Measurements from ENCODE around the gene TNIK. TPM values are rescaled to one million over a fixed set of nuclear protein-coding genes. Genes with fewer than 3 reads are reported as not detected.
A peak's percentile ranks its signal among the peaks of the same experiment; 100 is the strongest.

TNIK gene
- total RNA-seq, 2 experiments from 2014 or later = 27.0 to 28.8 TPM

DNA sequence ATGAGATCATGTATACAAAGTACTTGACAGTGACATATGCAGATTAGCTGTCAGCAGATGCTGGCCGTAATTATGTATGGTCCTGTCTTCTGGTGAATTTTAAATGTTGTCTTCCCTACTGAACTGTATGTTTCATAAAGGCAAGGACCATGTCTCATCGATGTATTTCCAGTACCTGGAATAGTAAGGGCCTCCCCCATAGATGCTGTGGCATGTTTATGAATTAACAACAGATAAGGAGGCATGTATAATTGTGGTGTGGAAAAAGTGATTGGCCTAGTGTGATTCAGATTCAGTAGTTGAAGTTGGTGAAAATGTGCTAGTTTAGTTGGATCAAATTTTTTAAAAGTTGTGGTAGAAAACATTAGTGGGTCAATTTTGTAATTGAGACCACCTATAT is 231.0 kb downstream of the TNIK start:
- Mint-ChIP-seq H3K36me3 (ENCODE audit: low read depth) (peaks cover 22% of the 10 kb centered on the region), H3K4me3 (no peak overlapping the region), H3K27me3 (ENCODE audit: low read depth) (no peaks in the 10 kb centered on the region), H3K27ac (peak overlapping the region; percentile 38), H3K9me3 (peaks cover 10% of the 10 kb centered on the region), H3K4me1 (ENCODE audit: low read depth) (peaks cover 71% of the 10 kb centered on the region)
- CTCF ChIA-PET = no interaction called here
- peak; percentile 26 for DNase-seq
- intact Hi-C loops (cut with micrococcal nuclease) = loop anchor here (1.0 kb wide), 2 partner anchors 19 to 40 kb away; no protein-coding TSS in a partner anchor

DNA sequence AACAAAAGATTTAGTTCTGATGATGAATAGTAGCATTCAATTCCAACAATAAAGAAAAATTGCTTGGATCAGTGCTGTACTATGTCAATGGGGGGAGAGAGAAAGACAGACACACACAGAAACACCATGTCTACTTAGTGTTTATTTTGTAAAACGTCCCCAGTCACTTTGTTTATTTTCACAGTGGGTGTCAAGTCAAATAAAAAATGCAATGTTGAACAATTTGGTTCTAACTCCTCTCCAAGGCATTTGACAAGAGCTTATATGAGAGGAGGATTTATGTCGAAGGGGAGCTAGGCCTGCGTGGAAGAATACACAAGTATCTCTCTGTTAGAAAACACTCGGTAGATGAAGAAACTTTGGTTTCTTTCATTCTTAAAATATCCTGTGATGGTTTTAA is 232.0 kb downstream of the TNIK start:
- intact Hi-C loops (cut with micrococcal nuclease) = no loop called here

DNA sequence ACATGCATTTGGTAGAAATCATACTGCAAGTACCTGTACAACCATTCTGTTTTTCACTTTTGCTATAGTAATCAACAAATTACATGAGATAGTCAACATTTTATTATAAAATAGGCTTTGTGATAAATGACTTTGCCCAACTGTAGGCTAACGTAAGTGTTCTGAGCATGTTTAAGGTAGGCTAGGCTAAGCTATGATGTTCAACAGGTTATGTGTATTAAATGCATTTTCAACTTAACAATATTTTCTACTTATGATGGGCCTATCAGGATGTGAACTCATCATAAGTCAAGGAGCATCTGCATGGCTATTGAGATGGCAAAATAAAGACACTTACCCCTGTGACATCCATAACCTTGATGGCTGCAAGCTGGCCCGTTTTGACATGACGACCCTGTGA is 232.4 kb downstream of the TNIK start:
- Mint-ChIP-seq H3K27ac (no peak overlapping the region), H3K36me3 (ENCODE audit: low read depth) (peaks cover 23% of the 10 kb centered on the region), H3K4me1 (ENCODE audit: low read depth) (peaks cover 62% of the 10 kb centered on the region), H3K9me3 (peaks cover 10% of the 10 kb centered on the region), H3K4me3 (no peak overlapping the region), H3K27me3 (ENCODE audit: low read depth) (no peaks in the 10 kb centered on the region)
- DNase-seq = no peak
- intact Hi-C loops (cut with micrococcal nuclease) = no loop called here
- CTCF ChIA-PET = no interaction called here

More for the DNA sequence above, 232.0 kb downstream of the TNIK start:
- H3K27me3 Mint-ChIP-seq (ENCODE audit: low read depth) = no peaks in the 10 kb centered on the region
- H3K36me3 Mint-ChIP-seq (ENCODE audit: low read depth) = peaks cover 23% of the 10 kb centered on the region
- peaks cover 66% of the 10 kb centered on the region for H3K4me1 Mint-ChIP-seq (ENCODE audit: low read depth)
- peaks cover 10% of the 10 kb centered on the region for H3K9me3 Mint-ChIP-seq
- no peak for DNase-seq
- CTCF ChIA-PET = no interaction called here
- H3K4me3 Mint-ChIP-seq = no peak overlapping the region
- H3K27ac Mint-ChIP-seq = no peak overlapping the region

DNA sequence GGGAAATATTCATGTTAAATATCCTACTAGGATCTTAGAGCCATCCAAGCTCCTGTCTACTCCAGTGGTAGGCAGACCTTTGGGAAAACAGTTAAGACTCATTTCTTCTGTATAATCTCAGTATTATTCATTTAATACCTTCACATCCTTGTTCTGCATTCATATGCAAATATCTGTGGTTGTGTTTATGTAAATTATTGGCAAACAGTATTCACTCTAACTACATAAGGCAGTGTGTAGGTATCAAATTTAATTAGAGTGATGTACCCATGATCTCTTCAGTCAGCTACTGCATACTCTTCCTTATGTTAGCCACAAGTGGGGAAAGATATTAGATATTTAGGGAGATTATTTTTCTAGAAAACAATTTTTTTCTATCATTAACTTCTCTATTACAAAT is 232.8 kb downstream of the TNIK start:
- H3K36me3 Mint-ChIP-seq (ENCODE audit: low read depth) = peaks cover 23% of the 10 kb centered on the region
- DNase-seq = no peak
- no peak overlapping the region for H3K4me3 Mint-ChIP-seq
- CTCF ChIA-PET = interaction anchor here (1.0 kb wide), 1 partner anchor 62 kb away, joined by 4 read pairs; no protein-coding TSS in a partner anchor
- H3K27me3 Mint-ChIP-seq (ENCODE audit: low read depth) = no peaks in the 10 kb centered on the region
- intact Hi-C loops (cut with micrococcal nuclease) = no loop called here
- peaks cover 10% of the 10 kb centered on the region for H3K9me3 Mint-ChIP-seq
- no peak overlapping the region for H3K27ac Mint-ChIP-seq
- H3K4me1 Mint-ChIP-seq (ENCODE audit: low read depth) = peaks cover 59% of the 10 kb centered on the region

DNA sequence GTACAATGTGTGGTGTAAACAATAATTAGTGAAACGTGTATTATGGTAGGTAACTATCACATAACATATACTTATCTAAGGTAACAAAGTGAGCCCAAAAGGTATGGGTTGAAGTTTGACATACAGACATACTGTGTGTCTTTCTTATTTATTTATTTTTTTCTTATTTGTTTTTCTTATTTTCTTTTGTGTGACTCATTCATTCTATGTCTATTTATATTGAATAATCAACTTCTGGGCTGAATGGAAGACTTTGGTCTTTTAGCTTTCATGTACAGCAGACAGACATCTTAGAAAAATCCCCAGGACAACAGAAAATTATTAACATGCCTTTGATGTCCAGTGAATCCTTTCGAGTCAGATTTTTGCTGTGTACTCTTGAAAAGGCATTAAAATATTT is 233.4 kb downstream of the TNIK start:
- Mint-ChIP-seq H3K4me1 (ENCODE audit: low read depth) (peaks cover 59% of the 10 kb centered on the region), H3K27ac (no peak overlapping the region), H3K9me3 (peaks cover 10% of the 10 kb centered on the region), H3K36me3 (ENCODE audit: low read depth) (peaks cover 23% of the 10 kb centered on the region), H3K27me3 (ENCODE audit: low read depth) (no peaks in the 10 kb centered on the region), H3K4me3 (no peak overlapping the region)
- CTCF ChIA-PET = interaction anchor here (1.0 kb wide), 1 partner anchor 61 kb away, joined by 4 read pairs; no protein-coding TSS in a partner anchor
- DNase-seq = no peak
- intact Hi-C loops (cut with micrococcal nuclease) = no loop called here

DNA sequence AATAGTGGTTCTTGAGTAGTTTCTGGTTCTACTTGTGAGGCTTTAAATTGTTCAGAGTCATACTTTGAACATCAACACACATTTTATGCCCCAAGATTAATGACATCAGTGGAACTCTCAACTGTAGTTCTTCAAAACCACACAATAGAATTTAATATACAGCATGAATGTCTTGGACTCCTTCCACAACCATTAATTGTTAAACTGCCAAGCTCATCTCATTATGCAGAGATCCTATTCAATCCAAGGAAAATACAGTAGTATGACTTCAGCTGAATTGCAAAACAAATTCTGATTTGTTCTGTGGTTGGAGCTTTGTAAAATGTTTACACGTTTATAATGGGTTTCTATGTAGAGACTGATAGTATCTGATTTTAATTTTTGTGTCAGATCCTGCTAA is 234.5 kb downstream of the TNIK start:
- H3K4me3 Mint-ChIP-seq = no peak overlapping the region
- peaks cover 10% of the 10 kb centered on the region for H3K9me3 Mint-ChIP-seq
- no peaks in the 10 kb centered on the region for H3K27me3 Mint-ChIP-seq (ENCODE audit: low read depth)
- H3K36me3 Mint-ChIP-seq (ENCODE audit: low read depth) = peaks cover 23% of the 10 kb centered on the region
- intact Hi-C loops (cut with micrococcal nuclease) = loop anchor here (1.0 to 2.0 kb wide), 4 partner anchors 23 to 235 kb away; partner anchors contain the start of gene TNIK
- peaks cover 50% of the 10 kb centered on the region for H3K4me1 Mint-ChIP-seq (ENCODE audit: low read depth)
- H3K27ac Mint-ChIP-seq = peak overlapping the region; percentile 56
- DNase-seq = no peak
- CTCF ChIA-PET = no interaction called here

- no peaks in the 10 kb centered on the region for H3K27me3 Mint-ChIP-seq (ENCODE audit: low read depth)
- CTCF ChIA-PET = interaction anchor here (1.0 to 1.3 kb wide), 4 partner anchors 13 to 57 kb away, joined by 3 to 6 read pairs (median 4); no protein-coding TSS in a partner anchor
- peaks cover 46% of the 10 kb centered on the region for H3K4me1 Mint-ChIP-seq (ENCODE audit: low read depth)
- intact Hi-C loops (cut with micrococcal nuclease) = loop anchor here (1.0 to 2.0 kb wide), 4 partner anchors 23 to 235 kb away; partner anchors contain the start of gene TNIK
- DNase-seq = no peak
- peaks cover 23% of the 10 kb centered on the region for H3K36me3 Mint-ChIP-seq (ENCODE audit: low read depth)
- no peak overlapping the region for H3K4me3 Mint-ChIP-seq
- H3K27ac Mint-ChIP-seq = peak overlapping the region; percentile 56
- peaks cover 10% of the 10 kb centered on the region for H3K9me3 Mint-ChIP-seq
These were observed 235.0 kb downstream of the TNIK start for GRCh38 chr3:171225165-171225564.

DNA sequence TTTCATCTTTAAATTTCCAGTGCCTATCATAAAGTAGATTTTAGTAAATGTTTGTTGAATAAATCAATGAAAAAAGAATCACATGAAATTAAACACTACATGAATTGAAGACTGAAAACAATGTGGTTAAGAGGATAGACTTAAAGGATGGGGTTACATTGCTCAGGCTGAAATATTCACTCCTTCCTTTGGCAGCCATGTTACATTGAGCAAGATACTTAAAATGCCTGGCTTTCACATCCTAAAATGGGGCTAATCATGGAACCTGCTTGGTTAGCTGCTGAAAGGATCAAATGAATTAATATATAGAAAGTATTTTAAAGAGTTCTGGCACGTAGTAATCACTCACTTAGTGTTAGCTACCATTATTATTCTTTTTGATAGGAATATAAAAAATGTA is 236.8 kb downstream of the TNIK start:
- Mint-ChIP-seq H3K36me3 (ENCODE audit: low read depth) (peaks cover 25% of the 10 kb centered on the region), H3K27ac (no peak overlapping the region), H3K4me3 (no peak overlapping the region), H3K4me1 (ENCODE audit: low read depth) (peaks cover 30% of the 10 kb centered on the region), H3K27me3 (ENCODE audit: low read depth) (no peaks in the 10 kb centered on the region), H3K9me3 (peaks cover 10% of the 10 kb centered on the region)
- no peak for DNase-seq
- intact Hi-C loops (cut with micrococcal nuclease) = no loop called here
- CTCF ChIA-PET = interaction anchor here (1.2 to 1.5 kb wide), 2 partner anchors 27 to 327 kb away, joined by 3 to 4 read pairs; no protein-coding TSS in a partner anchor

- H3K4me1 Mint-ChIP-seq (ENCODE audit: low read depth) = peaks cover 28% of the 10 kb centered on the region
- H3K27ac Mint-ChIP-seq = no peak overlapping the region
- no peak overlapping the region for H3K4me3 Mint-ChIP-seq
- no peaks in the 10 kb centered on the region for H3K27me3 Mint-ChIP-seq (ENCODE audit: low read depth)
- CTCF ChIA-PET = interaction anchor here (0.7 to 1.5 kb wide), 3 partner anchors 27 to 327 kb away, joined by 3 to 4 read pairs (median 3); no protein-coding TSS in a partner anchor
- H3K36me3 Mint-ChIP-seq (ENCODE audit: low read depth) = peaks cover 22% of the 10 kb centered on the region
- intact Hi-C loops (cut with micrococcal nuclease) = no loop called here
- no peak for DNase-seq
- H3K9me3 Mint-ChIP-seq = peaks cover 10% of the 10 kb centered on the region
These were observed 237.2 kb downstream of the TNIK start for GRCh38 chr3:171222995-171223394.

DNA sequence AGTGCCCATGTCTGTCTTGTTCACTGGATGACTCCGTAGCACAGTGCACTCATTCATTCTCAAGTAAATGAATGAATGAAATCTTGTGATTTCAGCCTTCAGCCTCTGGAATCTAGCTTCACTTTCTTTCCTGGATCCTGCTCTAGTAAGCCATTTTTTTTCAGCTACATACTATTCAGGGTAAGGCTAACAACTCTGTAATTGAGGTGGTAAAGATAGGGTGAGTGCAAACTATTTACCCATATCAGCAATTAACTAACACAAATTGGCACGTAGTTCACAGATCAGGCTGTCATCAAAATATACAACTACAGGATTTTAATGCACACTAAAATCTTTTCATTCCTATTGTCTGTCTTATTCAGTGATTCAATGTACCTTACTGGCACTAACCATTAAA is 238.6 kb downstream of the TNIK start:
- Mint-ChIP-seq H3K4me3 (no peak overlapping the region), H3K36me3 (ENCODE audit: low read depth) (peaks cover 19% of the 10 kb centered on the region), H3K27me3 (ENCODE audit: low read depth) (no peaks in the 10 kb centered on the region), H3K27ac (no peak overlapping the region), H3K9me3 (peaks cover 10% of the 10 kb centered on the region), H3K4me1 (ENCODE audit: low read depth) (peaks cover 29% of the 10 kb centered on the region)
- DNase-seq = no peak
- intact Hi-C loops (cut with micrococcal nuclease) = no loop called here
- CTCF ChIA-PET = interaction anchor here (1.1 kb wide), 1 partner anchor 13 kb away, joined by 3 read pairs; no protein-coding TSS in a partner anchor

DNA sequence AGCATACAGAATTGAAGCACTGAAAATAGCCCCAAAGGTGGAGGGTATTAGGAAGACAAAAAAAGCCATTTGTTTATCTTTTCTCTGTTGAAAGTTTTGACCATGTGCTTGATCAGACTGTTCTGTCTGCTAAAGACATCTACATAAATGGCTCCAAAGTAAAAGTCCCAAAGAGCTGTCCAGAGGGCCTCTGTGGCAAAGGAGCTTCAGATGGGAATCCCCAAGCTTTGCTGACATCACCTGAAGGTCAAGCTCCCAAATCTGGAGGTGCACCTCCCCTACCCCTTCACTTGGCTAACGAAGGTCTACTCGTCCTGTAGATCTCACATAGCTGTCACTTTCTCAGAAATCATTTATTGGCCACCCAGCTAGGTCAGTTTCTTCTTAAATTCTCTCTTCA is 239.1 kb downstream of the TNIK start:
- intact Hi-C loops (cut with micrococcal nuclease) = no loop called here
- Mint-ChIP-seq H3K9me3 (peaks cover 7% of the 10 kb centered on the region), H3K36me3 (ENCODE audit: low read depth) (peaks cover 16% of the 10 kb centered on the region), H3K27ac (no peak overlapping the region), H3K4me1 (ENCODE audit: low read depth) (peaks cover 26% of the 10 kb centered on the region), H3K4me3 (no peak overlapping the region), H3K27me3 (ENCODE audit: low read depth) (no peaks in the 10 kb centered on the region)
- CTCF ChIA-PET = interaction anchor here (0.5 to 1.1 kb wide), 2 partner anchors 12 to 18 kb away, joined by 3 to 5 read pairs; no protein-coding TSS in a partner anchor
- no peak for DNase-seq

GRCh38 chr3:171219258-171219657 is 240.9 kb downstream of the TNIK start:
- H3K4me1 Mint-ChIP-seq (ENCODE audit: low read depth) = peaks cover 11% of the 10 kb centered on the region

GRCh38 chr3:171218069-171218468 is 242.1 kb downstream of the TNIK start:
- H3K27me3 Mint-ChIP-seq (ENCODE audit: low read depth) = no peaks in the 10 kb centered on the region
- peaks cover 2% of the 10 kb centered on the region for H3K36me3 Mint-ChIP-seq (ENCODE audit: low read depth)
- no peak for DNase-seq
- H3K27ac Mint-ChIP-seq = no peak overlapping the region
- CTCF ChIA-PET = interaction anchor here (0.6 kb wide), 1 partner anchor 256 kb away, joined by 3 read pairs; no protein-coding TSS in a partner anchor
- H3K9me3 Mint-ChIP-seq = no peaks in the 10 kb centered on the region
- intact Hi-C loops (cut with micrococcal nuclease) = no loop called here
- peaks cover 8% of the 10 kb centered on the region for H3K4me1 Mint-ChIP-seq (ENCODE audit: low read depth)
- H3K4me3 Mint-ChIP-seq = no peak overlapping the region

More at GRCh38 chr3:171219258-171219657, 240.9 kb downstream of the TNIK start:
- no peaks in the 10 kb centered on the region for H3K9me3 Mint-ChIP-seq
- CTCF ChIA-PET = interaction anchor here (0.6 kb wide), 1 partner anchor 26 kb away, joined by 3 read pairs; no protein-coding TSS in a partner anchor
- H3K36me3 Mint-ChIP-seq (ENCODE audit: low read depth) = peaks cover 3% of the 10 kb centered on the region
- no peaks in the 10 kb centered on the region for H3K27me3 Mint-ChIP-seq (ENCODE audit: low read depth)
- no peak overlapping the region for H3K27ac Mint-ChIP-seq
- no peak overlapping the region for H3K4me3 Mint-ChIP-seq
- DNase-seq = no peak
- intact Hi-C loops (cut with micrococcal nuclease) = no loop called here
